Ovary (tissue), 9 donors: ENCODE results near the gene HOXB9. TPM values are rescaled to one million over a fixed set of nuclear protein-coding genes. Genes with fewer than 3 reads are reported as not detected.
A peak's percentile ranks its signal among the peaks of the same experiment; 100 is the strongest.

Experiments used
- DNase-seq, 5 donors: peaks; one replicate each; pipeline ENCODE4 v3.0.0-alpha.2; 2019 to 2020
- H3K27ac ChIP-seq, 2 donors: fragments of 200-600 bp; one replicate each; pipeline versions ENCODE4 v1.5.1 to v1.8.0; 2019 to 2022
- H3K27me3 ChIP-seq: fragments of 200-600 bp; one replicate; pipeline ENCODE4 v1.8.0; 2022
- H3K36me3 ChIP-seq: fragments of 200-600 bp; sonication (generic); one replicate; pipeline ENCODE4 v1.5.1; 2019
- H3K4me1 ChIP-seq: one replicate; pipeline ENCODE4 v1.8.1; 2013; ENCODE audit warnings: mild to moderate bottlenecking, moderate library complexity; ENCODE audit not compliant: insufficient read depth
- H3K4me3 ChIP-seq: fragments of 200-600 bp; sonication (generic); one replicate; pipeline ENCODE4 v1.5.1; 2017
- H3K9me3 ChIP-seq, 2 donors: fragments of 200-600 bp in 1 of 2; sonication (generic) in 1 of 2; one replicate each; pipeline versions ENCODE4 v1.5.1 to v1.8.1; 2013 to 2019; ENCODE audit warnings: mild to moderate bottlenecking in 1 of 2, moderate library complexity in 1 of 2
- EP300 ChIP-seq: sonication (generic); formaldehyde crosslinking; IDR thresholded peaks from one replicate; pipeline ENCODE4 v1.6.1; 2017; ENCODE audit warnings: antibody characterized with exemption
- POLR2A ChIP-seq: fragments of 450-650 bp; IDR thresholded peaks from one replicate; pipeline ENCODE4 v1.6.1; 2017; ENCODE audit warnings: antibody characterized with exemption, mild to moderate bottlenecking, moderate library complexity
- WGBS, 3 donors: extraction: QIAGEN DNeasy Blood & Tissue Kit in 1 of 3; methylation state at CpG; one replicate each; pipeline versions ENCODE4 v1.1.5 to v1.1.7; 2013 to 2017; 5-methylcytosine and 5-hydroxymethylcytosine counted together
- intact Hi-C, 4 donors: fragments of 100-400 bp; cut with DNase I; formaldehyde crosslinking; loops; one replicate each; pipeline versions ENCODE4 v1.11.0 to v1.15.1; 2022 to 2023
- polyA plus RNA-seq, 2 donors: library from polyadenylated mRNA; stranded (reverse); fragments of 200-250 nt in 1 of 2; fragments of 350-450 nt in 1 of 2; fragmentation: Illumina TruSeq in 1 of 2; extraction: RNeasy Lipid Tissue Mini Kit (QIAGEN cat#74804) in 1 of 2; gene quantifications; one replicate each; pipeline ENCODE4 v1.2.3, GENCODE V29; 2013 to 2014
- total RNA-seq, 7 donors: library from RNA; depleted of rRNA in 2 of 7; stranded (reverse); fragments of >200 nt in 2 of 7; fragmentation: NEBNext Ultra II Directional in 3 of 7; extraction: Animal tissue kit (Norgen Biotek cat#: 25700) in 3 of 7; gene quantifications; one replicate each; pipeline versions ENCODE4 v1.1.0 to v1.2.4, GENCODE V29; 2016 to 2023
- TF ChIP-seq, protein P1 (sequence below), 3 donors: fragments of 450-650 bp in 2 of 3; fragments of 200-600 bp in 1 of 3; IDR thresholded peaks; one replicate each; pipeline versions ENCODE4 v1.5.1 to v1.8.0; 2016 to 2022; ENCODE audit warnings: antibody characterized with exemption in 3 of 3, mild to moderate bottlenecking in 1 of 3
- donor health status: DM: no; HTN: no; CAD: no; lungs with moderate emphysema.
- donor health status: DM: no; HTN: no; CAD: no.
- donor health status: Bipolar disorder and iron deficiency.
- donor health status: DM: yes; HTN: yes; CAD: no.
- donor health status: DM: no; HTN: no; CAD: no.
- donor health status: DM: yes; HTN: yes; CAD: no.

Gene HOXB9
- total and polyA plus RNA-seq, 9 donors, result 0.10 to 0.36 (median 0.12) TPM; not detected in 4

DNA sequence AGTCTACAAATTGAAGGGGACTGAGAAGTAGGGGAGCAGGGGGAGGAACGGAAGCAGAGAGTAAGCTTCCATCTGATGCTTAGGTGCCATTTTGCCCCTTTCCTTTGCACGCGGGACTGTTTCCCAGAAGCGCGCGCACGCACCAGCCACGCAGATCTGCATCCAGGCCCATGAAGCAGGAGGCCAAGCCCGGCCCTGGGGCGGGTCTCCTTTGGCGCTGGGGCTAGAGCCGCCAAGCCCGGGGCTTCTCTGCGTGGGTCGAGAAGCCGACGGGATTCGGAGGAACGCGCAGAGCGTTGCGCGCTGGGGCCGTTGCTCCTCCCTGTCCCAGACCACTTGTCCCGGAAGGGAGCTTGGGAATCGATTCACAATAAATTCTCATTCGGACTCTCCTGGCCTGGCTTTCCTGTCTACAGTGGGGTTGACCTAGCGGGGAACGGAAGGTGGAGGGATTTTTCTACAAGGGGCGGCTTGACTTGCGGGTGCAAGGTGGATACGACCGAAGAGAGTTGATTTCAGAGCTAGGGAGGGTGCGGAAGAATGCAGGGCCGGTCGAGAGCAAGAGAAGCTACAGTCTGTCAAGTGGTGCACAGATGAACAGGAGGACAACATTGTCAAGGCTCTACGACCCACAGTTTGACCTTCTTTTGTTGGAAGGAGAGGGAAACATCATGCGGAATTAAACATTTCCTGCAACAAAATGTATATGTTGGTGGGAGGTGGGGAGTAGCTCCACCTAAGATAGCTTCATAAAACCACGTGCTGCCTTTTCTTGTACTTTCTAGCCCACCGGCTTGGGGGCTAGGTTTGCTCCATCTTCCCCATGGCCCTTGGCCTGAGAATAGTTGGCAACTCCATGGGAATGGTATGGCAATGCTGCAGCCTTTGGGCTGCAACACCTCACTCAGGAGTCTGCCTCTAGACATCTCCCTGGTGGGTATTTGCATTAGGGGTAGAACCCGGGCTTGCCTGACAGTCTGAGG is 4.5 kb downstream of the HOXB9 start:
- intact Hi-C loops, result loop anchor here in 1 of 4 donors (10.0 kb wide), 1 partner anchor 287 kb away; no protein-coding TSS in a partner anchor
- no peak overlapping the region for H3K27ac ChIP-seq
- H3K9me3 ChIP-seq, result no peaks in the 10 kb centered on the region
- 7 to 13% (median 10%) methylated on average over 41 of the region's 41 CpGs for WGBS, 3 donors
- peaks cover 2% of the 10 kb centered on the region for H3K4me1 ChIP-seq
- no peak for DNase-seq
- H3K27me3 ChIP-seq, result peaks cover 8% of the 10 kb centered on the region
- no peak overlapping the region for H3K4me3 ChIP-seq
- TF ChIP-seq, protein P1, sequence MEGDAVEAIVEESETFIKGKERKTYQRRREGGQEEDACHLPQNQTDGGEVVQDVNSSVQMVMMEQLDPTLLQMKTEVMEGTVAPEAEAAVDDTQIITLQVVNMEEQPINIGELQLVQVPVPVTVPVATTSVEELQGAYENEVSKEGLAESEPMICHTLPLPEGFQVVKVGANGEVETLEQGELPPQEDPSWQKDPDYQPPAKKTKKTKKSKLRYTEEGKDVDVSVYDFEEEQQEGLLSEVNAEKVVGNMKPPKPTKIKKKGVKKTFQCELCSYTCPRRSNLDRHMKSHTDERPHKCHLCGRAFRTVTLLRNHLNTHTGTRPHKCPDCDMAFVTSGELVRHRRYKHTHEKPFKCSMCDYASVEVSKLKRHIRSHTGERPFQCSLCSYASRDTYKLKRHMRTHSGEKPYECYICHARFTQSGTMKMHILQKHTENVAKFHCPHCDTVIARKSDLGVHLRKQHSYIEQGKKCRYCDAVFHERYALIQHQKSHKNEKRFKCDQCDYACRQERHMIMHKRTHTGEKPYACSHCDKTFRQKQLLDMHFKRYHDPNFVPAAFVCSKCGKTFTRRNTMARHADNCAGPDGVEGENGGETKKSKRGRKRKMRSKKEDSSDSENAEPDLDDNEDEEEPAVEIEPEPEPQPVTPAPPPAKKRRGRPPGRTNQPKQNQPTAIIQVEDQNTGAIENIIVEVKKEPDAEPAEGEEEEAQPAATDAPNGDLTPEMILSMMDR (IDR thresholded peaks at IDR 0.05), result no peak
- TF ChIP-seq EP300 (no peak), POLR2A (no peak)
- no peaks in the 10 kb centered on the region for H3K36me3 ChIP-seq

- TF ChIP-seq, protein P1 (IDR thresholded peaks at IDR 0.05), result no peak
- TF ChIP-seq POLR2A (no peak), EP300 (no peak)
- WGBS, 3 donors, result 41 to 48% (median 46%) methylated on average over 6 of the region's 6 CpGs
- Histone ChIP-seq H3K27ac (no peak overlapping the region), H3K36me3 (no peaks in the 10 kb centered on the region), H3K4me3 (no peak overlapping the region), H3K27me3 (peaks cover 8% of the 10 kb centered on the region), H3K4me1 (peaks cover 2% of the 10 kb centered on the region), H3K9me3 (no peaks in the 10 kb centered on the region)
- DNase-seq, result no peak
- intact Hi-C loops, result loop anchor here in 1 of 4 donors (10.0 kb wide), 1 partner anchor 286 kb away; no protein-coding TSS in a partner anchor
These were observed 5.6 kb downstream of the HOXB9 start for GRCh38 chr17:48620461-48621139.

- H3K4me1 ChIP-seq, result peaks cover 1% of the 10 kb centered on the region
- H3K4me3 ChIP-seq, result no peak overlapping the region
- 11 to 15% (median 12%) methylated on average over 32 of the region's 32 CpGs for WGBS, 3 donors
- H3K36me3 ChIP-seq, result no peaks in the 10 kb centered on the region
- H3K9me3 ChIP-seq, result no peaks in the 10 kb centered on the region
- peaks cover 7% of the 10 kb centered on the region for H3K27me3 ChIP-seq
- H3K27ac ChIP-seq, result no peak overlapping the region
- intact Hi-C loops, result loop anchor here in 3 of 4 donors (5.0 to 10.0 kb wide), 3 partner anchors 285 to 595 kb away; no protein-coding TSS in a partner anchor
- TF ChIP-seq EP300 (no peak), POLR2A (no peak)
- TF ChIP-seq, protein P1 (IDR thresholded peaks at IDR 0.05), result no peak
- no peak for DNase-seq
These were observed 6.2 kb downstream of the HOXB9 start for GRCh38 chr17:48619826-48620449.

GRCh38 chr17:48618256-48618896 is 7.8 kb downstream of the HOXB9 start:
- Histone ChIP-seq H3K4me3 (no peak overlapping the region), H3K4me1 (no peaks in the 10 kb centered on the region), H3K36me3 (no peaks in the 10 kb centered on the region), H3K27me3 (peaks cover 6% of the 10 kb centered on the region), H3K27ac (no peak overlapping the region), H3K9me3 (no peaks in the 10 kb centered on the region)
- peak; percentile 71 to 90 (median 83) for DNase-seq
- WGBS, 3 donors, result 2 to 4% (median 2%) methylated on average over 25 of the region's 25 CpGs
- intact Hi-C loops, result loop anchor here in 3 of 4 donors (5.0 to 10.0 kb wide), 2 partner anchors 286 to 594 kb away; no protein-coding TSS in a partner anchor
- TF ChIP-seq EP300 (no peak), POLR2A (no peak)
- TF ChIP-seq, protein P1 (IDR thresholded peaks at IDR 0.05), result peak; percentile 81 to 92 (median 90)
